Measurements from ENCODE around the gene TMEM256. TPM values are rescaled to one million over a fixed set of nuclear protein-coding genes. Genes with fewer than 3 reads are reported as not detected.

TMEM256 gene
- total and polyA plus RNA-seq, 2 of the 8 experiments (the other 6 are each of a cell fraction or from before 2014, with no cell fraction given): 97.0 to 350 TPM

GRCh38 chr17:7438656-7439460 is 35.0 kb upstream of the TMEM256 start (continued):
- TF ChIP-seq RNF2 (IDR thresholded peaks at IDR 0.05; ENCODE audit: borderline replicate concordance, low read depth, low read length, missing control alignments, poor library complexity, severe bottlenecking) (no peak), KDM1A (IDR thresholded peaks at IDR 0.05; ENCODE audit: borderline replicate concordance, low read length) (no peak), CHD2 (IDR thresholded peaks at IDR 0.05; ENCODE audit: low read length) (no peak), KDM4A (IDR thresholded peaks at IDR 0.05; ENCODE audit: low read depth, low read length, severe bottlenecking) (no peak), E2F6 (IDR thresholded peaks at IDR 0.05) (no peak)

All from H1 (cell line).